K562 (cell line): ENCODE data around the gene RYR3. TPM values are rescaled to one million over a fixed set of nuclear protein-coding genes. Genes with fewer than 3 reads are reported as not detected.

Experiments used
- ATAC-seq: fragments of 200-7000 bp; cut with Tn5 transposase; 3 replicates; pipeline ENCODE4 v1.9.1; 2020; ENCODE audit warnings: moderate library complexity
- BruUV-seq: library from RNA; stranded (reverse); fragments of 400-500 nt; replicated peaks from 2 replicates; lab custom pipeline; 2021; lab: Mats Ljungman, UMichigan
- CTCF ChIA-PET: fragments of 300-600 bp; formaldehyde crosslinking; extraction: SDS; loops from one replicate; lab custom pipeline; 2021; ENCODE audit warnings: low intra/inter-chr PET ratio; lab: Yijun Ruan, JAX
- POLR2A ChIA-PET: fragments of 300-600, 350-650 bp; sonication (Branson Sonifier 250); formaldehyde crosslinking; extraction: SDS; loops from one replicate; lab custom pipeline; 2021; ENCODE audit warnings: antibody characterized with exemption, inconsistent platforms; lab: Yijun Ruan, JAX
- DNase-seq, 4 experiments: peaks; one replicate each; pipeline versions ENCODE4 v3.0.0 to v3.0.0-alpha.2; 2011 to 2018; ENCODE audit warnings: low spot score in 3 of 4, mixed read lengths in 3 of 4; ENCODE audit errors: extremely low read depth in 1 of 4
- FAIRE-seq: peaks from 2 replicates; lab custom pipeline; 2011; peaks lifted over from hg19 to GRCh38; lab: Jason Lieb, UNC
- H2AFZ ChIP-seq: 2 replicates; pipeline ENCODE4 v1.6.0; 2011; ENCODE audit warnings: low read depth, low read length, control low read depth, inconsistent platforms
- H3K27ac ChIP-seq: fragments of 200-600 bp; 3 replicates; pipeline ENCODE4 v1.8.0; 2011; ENCODE audit warnings: low read depth, mild to moderate bottlenecking, control low read depth, inconsistent platforms, low read length, moderate library complexity, mixed read lengths; ENCODE audit errors: extremely low read depth
- H3K27me3 ChIP-seq, 2 experiments: fragments of 300-600 bp in 1 of 2; 2 replicates in 1 of 2; 3 replicates in 1 of 2; pipeline versions ENCODE4 v1.6.0 to v1.8.0; 2011; ENCODE audit warnings: inconsistent platforms in 2 of 2, low read length in 2 of 2, mild to moderate bottlenecking in 1 of 2, mixed read lengths in 1 of 2, moderate library complexity in 1 of 2; ENCODE audit not compliant: control insufficient read depth in 2 of 2, insufficient read depth in 2 of 2
- H3K36me3 ChIP-seq: fragments of 300-600 bp; 3 replicates; pipeline ENCODE4 v1.8.0; 2011; ENCODE audit warnings: mild to moderate bottlenecking, low read length, inconsistent platforms; ENCODE audit not compliant: control insufficient read depth, insufficient read depth
- H3K4me1 ChIP-seq, 2 experiments: fragments of 200-600 bp in 1 of 2; replicated peaks in 1 of 2; 2 replicates in 1 of 2; 3 replicates in 1 of 2; pipeline versions ENCODE4 v1.5.1 to v1.8.0; 2011; ENCODE audit warnings: inconsistent platforms in 2 of 2, low read length in 2 of 2, mild to moderate bottlenecking in 1 of 2, mixed read lengths in 1 of 2, moderate library complexity in 1 of 2; ENCODE audit not compliant: control insufficient read depth in 2 of 2, insufficient read depth in 2 of 2
- H3K4me2 ChIP-seq: 2 replicates; pipeline ENCODE4 v1.6.1; 2011; ENCODE audit warnings: low read length, control low read depth, inconsistent platforms, mixed read lengths; ENCODE audit not compliant: insufficient read depth
- H3K4me3 ChIP-seq: fragments of 200-600 bp; sonication (generic), shearing (Covaris generic); 2 replicates; pipeline ENCODE4 v1.5.1; 2016; ENCODE audit warnings: control low read depth, inconsistent platforms
- H3K79me2 ChIP-seq: fragments of 200-600 bp; 3 replicates; pipeline ENCODE4 v1.8.0; 2011; ENCODE audit warnings: low read length, inconsistent platforms; ENCODE audit not compliant: control insufficient read depth, insufficient read depth
- H3K9ac ChIP-seq, 2 experiments: 2 replicates each; pipeline versions ENCODE4 v1.6.0 to v1.6.1; 2011; ENCODE audit warnings: low read depth in 2 of 2, low read length in 2 of 2, control low read depth in 1 of 2, inconsistent platforms in 1 of 2, mild to moderate bottlenecking in 1 of 2, mixed read lengths in 1 of 2; ENCODE audit not compliant: insufficient read depth in 1 of 2
- H3K9me1 ChIP-seq: one replicate; pipeline ENCODE4 v1.6.0; 2011; ENCODE audit warnings: inconsistent platforms, mild to moderate bottlenecking, low read length, moderate library complexity; ENCODE audit not compliant: control insufficient read depth, insufficient read depth
- H3K9me3 ChIP-seq: replicated peaks from 2 replicates; pipeline ENCODE4 v1.5.1; 2011; ENCODE audit warnings: low read depth, low read length, inconsistent platforms; ENCODE audit not compliant: control insufficient read depth, insufficient read depth
- H4K20me1 ChIP-seq: replicated peaks from 2 replicates; pipeline ENCODE4 v1.6.1; 2011; ENCODE audit warnings: low read length, inconsistent platforms, mixed read lengths; ENCODE audit not compliant: control insufficient read depth, insufficient read depth
- BRD4 ChIP-seq: fragments of 200-600 bp; sonication (generic); IDR thresholded peaks from 2 replicates; pipeline ENCODE4 v1.6.1; 2017; ENCODE audit warnings: inconsistent platforms
- PTBP1 ChIP-seq: fragments of 200-400 bp; formaldehyde crosslinking; IDR thresholded peaks from 2 replicates; pipeline ENCODE4 v1.6.1; 2017; ENCODE audit warnings: low read depth, low read length
- RBFOX2 ChIP-seq: fragments of 200-400 bp; formaldehyde crosslinking; IDR thresholded peaks from 2 replicates; pipeline ENCODE4 v1.6.1; 2017; ENCODE audit warnings: low read depth, mild to moderate bottlenecking, low read length, moderate library complexity
- SRSF3 ChIP-seq: fragments of 200-400 bp; formaldehyde crosslinking; IDR thresholded peaks from 2 replicates; pipeline ENCODE4 v1.6.1; 2016; ENCODE audit warnings: mild to moderate bottlenecking, low read length, moderate library complexity; ENCODE audit not compliant: insufficient read depth
- ZBTB40 ChIP-seq, 2 experiments: fragments of 450-650 bp in 1 of 2; sonication (generic) in 1 of 2; formaldehyde crosslinking in 1 of 2; IDR thresholded peaks; 2 replicates each; pipeline versions ENCODE4 v1.7.1 to v1.9.0; 2016 to 2022; ENCODE audit warnings: inconsistent platforms in 1 of 2, mild to moderate bottlenecking in 1 of 2, missing genetic modification reagents in 1 of 2
- WGBS: fragments of 100-300 bp; shearing (Covaris generic); methylation state at CpG from one replicate; pipeline ENCODE4 v1.1.6; 2016; ENCODE audit warnings: low coverage, mixed read lengths; ENCODE audit not compliant: insufficient coverage; ENCODE audit errors: missing lambda C conversion rate; 5-methylcytosine and 5-hydroxymethylcytosine counted together
- in situ Hi-C: fragments of 300-500 bp; cut with MboI; formaldehyde crosslinking; loops from 4 replicates; pipeline ENCODE4 v1.15.0; 2018; ENCODE audit warnings: inconsistent platforms, mixed read lengths
- intact Hi-C: fragments of 100-400 bp; cut with micrococcal nuclease; formaldehyde crosslinking; loops from 2 replicates; pipeline ENCODE4 v1.14.2; 2022
- polyA plus RNA-seq, 8 experiments: library from polyadenylated mRNA; depleted of rRNA in 4 of 8; stranded (reverse) in 5 of 8; unstranded in 3 of 8; fragments of >200 nt; fragmentation: Nextera tagmentation in 2 of 8; fragmentation: Illumina TruSeq in 1 of 8; extraction: Ambion mirVana in 2 of 8; extraction: Trizol in 1 of 8; gene quantifications; 2 replicates each; pipeline versions ENCODE4 v1.2.1 to v1.2.3, GENCODE V29; 2011 to 2014; ENCODE audit warnings: inconsistent platforms in 1 of 8, missing spikeins in 1 of 8
- total RNA-seq, 7 experiments: library from RNA; depleted of rRNA in 6 of 7; stranded (reverse); fragments of >200 nt in 6 of 7; fragmentation: Illumina TruSeq in 2 of 7; extraction: Trizol in 2 of 7; gene quantifications; 2 replicates each; pipeline versions ENCODE4 v1.2.1 to v1.2.3, GENCODE V29; 2011 to 2021; ENCODE audit warnings: low replicate concordance in 1 of 7

RYR3 gene
- total and polyA plus RNA-seq, 9 of the 15 experiments (the other 6 are each of a cell fraction or from before 2014, with no cell fraction given): 0.04 TPM; not detected in 8

- Histone ChIP-seq H3K9ac (no peak overlapping the region), H3K27ac (no peak overlapping the region), H3K9me3 (no peaks in the 10 kb centered on the region), H3K4me3 (no peak overlapping the region), H4K20me1 (no peaks in the 10 kb centered on the region), H3K4me1 (no peaks in the 10 kb centered on the region), H3K9me1 (no peaks in the 10 kb centered on the region), H2AFZ (no peak overlapping the region), H3K27me3 (no peaks in the 10 kb centered on the region), H3K36me3 (no peaks in the 10 kb centered on the region), H3K4me2 (no peak overlapping the region)
- no peak for ATAC-seq
- ChIA-PET CTCF (no interaction called here), POLR2A (no interaction called here)
- BruUV-seq: no TSS peak
- in situ Hi-C loops (no loop called here), intact Hi-C loops (no loop called here)
- 0% methylated on average over 6 of the region's 6 CpGs for WGBS
- TF ChIP-seq SRSF3 (no peak), PTBP1 (no peak), RBFOX2 (no peak), ZBTB40 (IDR thresholded peaks at IDR 0.05) (no peak), ZBTB40 (CRISPR knock-in tag; IDR thresholded peaks at IDR 0.05) (no peak), BRD4 (no peak)
- TF ChIP-seq, all 486 proteins: peak for 0
- H3K79me2 ChIP-seq: no peaks in the 10 kb centered on the region
- DNase-seq (no peak), FAIRE-seq (no peak)
These were observed 31.1 kb upstream of the RYR3 start for GRCh38 chr15:33279613-33280205.
